Loucy (cell line): ENCODE measurements around the gene VSTM2B.

ENCODE experiments used
- H2AFZ ChIP-seq: fragments of 200-600 bp; sonication (generic); 2 replicates; pipeline ENCODE4 v1.6.0; 2016; ENCODE audit warnings: antibody characterized with exemption, mild to moderate bottlenecking, low read length, moderate library complexity
- H3F3A ChIP-seq: fragments of 200-600 bp; 2 replicates; pipeline ENCODE4 v1.6.0; 2016; ENCODE audit warnings: antibody characterized with exemption, low read depth, mild to moderate bottlenecking
- H3K27me3 ChIP-seq: fragments of 200-600 bp; sonication (generic); 2 replicates; pipeline ENCODE4 v1.6.1; 2014; ENCODE audit warnings: low read length, mild to moderate bottlenecking; ENCODE audit not compliant: insufficient read depth, poor library complexity, severe bottlenecking
- H3K36me3 ChIP-seq: fragments of 200-600 bp; sonication (generic); 2 replicates; pipeline ENCODE4 v1.6.1; 2016; ENCODE audit warnings: low read length; ENCODE audit not compliant: insufficient read depth
- H3K4me1 ChIP-seq: fragments of 200-600 bp; sonication (generic); 2 replicates; pipeline ENCODE4 v1.5.1; 2014; ENCODE audit warnings: low read length, mild to moderate bottlenecking; ENCODE audit not compliant: insufficient read depth, poor library complexity, severe bottlenecking
- H3K4me2 ChIP-seq: fragments of 200-600 bp; sonication (generic); 2 replicates; pipeline ENCODE4 v1.6.0; 2014; ENCODE audit warnings: antibody characterized with exemption, low read length, low read depth, mild to moderate bottlenecking; ENCODE audit not compliant: poor library complexity, severe bottlenecking
- H3K4me3 ChIP-seq: fragments of 200-600 bp; sonication (generic); 2 replicates; pipeline ENCODE4 v1.5.1; 2014; ENCODE audit warnings: low read length, mild to moderate bottlenecking, mixed read lengths; ENCODE audit not compliant: poor library complexity, severe bottlenecking
- H3K79me2 ChIP-seq: fragments of 200-600 bp; sonication (generic); 2 replicates; pipeline ENCODE4 v1.6.1; 2014; ENCODE audit warnings: low read length; ENCODE audit not compliant: insufficient read depth
- H3K9ac ChIP-seq: fragments of 200-600 bp; sonication (generic); 2 replicates; pipeline ENCODE4 v1.6.0; 2014; ENCODE audit warnings: mild to moderate bottlenecking, low read depth, low read length, moderate library complexity; ENCODE audit not compliant: poor library complexity, severe bottlenecking
- H3K9me2 ChIP-seq: fragments of 200-600 bp; sonication (generic); replicated peaks from 2 replicates; pipeline ENCODE4 v1.6.1; 2016; ENCODE audit warnings: low read depth, low read length, mixed read lengths
- H3K9me3 ChIP-seq: fragments of 200-600 bp; sonication (generic); 2 replicates; pipeline ENCODE4 v1.6.1; 2014; ENCODE audit warnings: mild to moderate bottlenecking, antibody characterized with exemption, low read length, low read depth; ENCODE audit not compliant: insufficient read depth
- H4K20me1 ChIP-seq: fragments of 200-600 bp; sonication (generic); 2 replicates; pipeline ENCODE4 v1.6.0; 2014; ENCODE audit warnings: antibody characterized with exemption, low read length, mild to moderate bottlenecking; ENCODE audit not compliant: insufficient read depth, poor library complexity, severe bottlenecking
- EZH2phosphoT487 ChIP-seq: fragments of 200-600 bp; IDR thresholded peaks from 2 replicates; pipeline ENCODE4 v1.6.1; 2018; ENCODE audit warnings: antibody characterized with exemption, mild to moderate bottlenecking, moderate library complexity, borderline replicate concordance
- TF ChIP-seq, protein P1 (sequence below): fragments of 200-600 bp; sonication (generic); conservative IDR thresholded peaks from 2 replicates; pipeline ENCODE4 v1.5.1; 2014; ENCODE audit warnings: mild to moderate bottlenecking, antibody characterized with exemption, low read length

Gene VSTM2B

DNA sequence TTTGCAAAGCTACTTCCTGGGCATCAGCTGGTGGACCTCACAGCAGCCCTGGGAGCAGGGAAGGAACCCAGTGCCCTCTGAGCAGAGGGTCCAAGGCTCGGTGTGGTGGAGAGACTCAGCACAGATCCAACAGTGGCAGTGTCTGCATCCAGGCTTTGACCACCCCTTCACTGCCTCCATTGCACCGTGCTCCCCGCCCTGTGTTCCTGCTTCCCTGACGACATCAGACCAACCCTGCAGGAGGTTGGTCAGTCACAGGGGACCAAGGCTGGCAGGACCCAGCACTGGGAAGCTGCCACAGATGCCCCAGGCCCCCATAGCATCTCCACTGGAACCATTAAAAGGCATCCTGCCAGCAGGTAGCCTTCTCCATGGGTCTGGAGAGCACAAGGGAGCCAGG, 7.8 kb upstream of the VSTM2B start:
- Histone ChIP-seq H4K20me1 (no peaks in the 10 kb centered on the region), H3K9me3 (peaks cover 10% of the 10 kb centered on the region; the same call in 1 of the 2 replicates), H3K27me3 (no peaks in the 10 kb centered on the region), H3K4me2 (no peak overlapping the region), H3F3A (no peaks in the 10 kb centered on the region), H3K4me1 (no peaks in the 10 kb centered on the region), H3K79me2 (no peaks in the 10 kb centered on the region), H3K4me3 (no peak overlapping the region), H3K36me3 (no peaks in the 10 kb centered on the region), H3K9ac (no peak overlapping the region), H3K9me2 (no peaks in the 10 kb centered on the region), H2AFZ (no peak overlapping the region)
- TF ChIP-seq, protein P1, sequence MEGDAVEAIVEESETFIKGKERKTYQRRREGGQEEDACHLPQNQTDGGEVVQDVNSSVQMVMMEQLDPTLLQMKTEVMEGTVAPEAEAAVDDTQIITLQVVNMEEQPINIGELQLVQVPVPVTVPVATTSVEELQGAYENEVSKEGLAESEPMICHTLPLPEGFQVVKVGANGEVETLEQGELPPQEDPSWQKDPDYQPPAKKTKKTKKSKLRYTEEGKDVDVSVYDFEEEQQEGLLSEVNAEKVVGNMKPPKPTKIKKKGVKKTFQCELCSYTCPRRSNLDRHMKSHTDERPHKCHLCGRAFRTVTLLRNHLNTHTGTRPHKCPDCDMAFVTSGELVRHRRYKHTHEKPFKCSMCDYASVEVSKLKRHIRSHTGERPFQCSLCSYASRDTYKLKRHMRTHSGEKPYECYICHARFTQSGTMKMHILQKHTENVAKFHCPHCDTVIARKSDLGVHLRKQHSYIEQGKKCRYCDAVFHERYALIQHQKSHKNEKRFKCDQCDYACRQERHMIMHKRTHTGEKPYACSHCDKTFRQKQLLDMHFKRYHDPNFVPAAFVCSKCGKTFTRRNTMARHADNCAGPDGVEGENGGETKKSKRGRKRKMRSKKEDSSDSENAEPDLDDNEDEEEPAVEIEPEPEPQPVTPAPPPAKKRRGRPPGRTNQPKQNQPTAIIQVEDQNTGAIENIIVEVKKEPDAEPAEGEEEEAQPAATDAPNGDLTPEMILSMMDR, result no peak
- TF ChIP-seq EZH2phosphoT487, result no peak

DNA sequence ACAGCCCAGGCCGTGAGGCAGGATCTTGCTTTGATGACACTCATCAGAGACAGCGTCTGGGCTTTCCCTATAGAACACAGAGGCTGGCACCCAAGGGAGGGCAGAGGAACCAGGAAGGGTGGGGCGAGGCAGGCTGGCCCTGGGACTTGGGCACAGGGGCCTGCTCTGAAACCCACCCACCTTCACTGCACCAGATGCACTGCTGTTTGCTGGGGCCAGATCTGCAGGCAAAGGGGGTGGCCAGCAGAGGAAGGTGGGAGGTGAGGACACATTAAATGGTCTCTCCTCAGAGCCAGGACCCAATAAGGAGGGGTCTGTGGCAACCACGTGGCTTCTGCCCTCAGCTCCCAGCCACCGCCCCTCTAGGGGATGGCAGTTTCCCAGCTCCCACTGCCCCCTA, 6.6 kb upstream of the VSTM2B start:
- Histone ChIP-seq H3K4me3 (no peak overlapping the region), H3K4me2 (no peak overlapping the region), H3F3A (no peaks in the 10 kb centered on the region), H3K79me2 (no peaks in the 10 kb centered on the region), H3K9me3 (peaks cover 10% of the 10 kb centered on the region; the same call in 1 of the 2 replicates), H3K9ac (no peak overlapping the region), H3K4me1 (no peaks in the 10 kb centered on the region), H3K27me3 (no peaks in the 10 kb centered on the region), H3K9me2 (no peaks in the 10 kb centered on the region), H4K20me1 (no peaks in the 10 kb centered on the region), H3K36me3 (no peaks in the 10 kb centered on the region), H2AFZ (no peak overlapping the region)
- TF ChIP-seq EZH2phosphoT487, result no peak
- TF ChIP-seq, protein P1, result no peak

DNA sequence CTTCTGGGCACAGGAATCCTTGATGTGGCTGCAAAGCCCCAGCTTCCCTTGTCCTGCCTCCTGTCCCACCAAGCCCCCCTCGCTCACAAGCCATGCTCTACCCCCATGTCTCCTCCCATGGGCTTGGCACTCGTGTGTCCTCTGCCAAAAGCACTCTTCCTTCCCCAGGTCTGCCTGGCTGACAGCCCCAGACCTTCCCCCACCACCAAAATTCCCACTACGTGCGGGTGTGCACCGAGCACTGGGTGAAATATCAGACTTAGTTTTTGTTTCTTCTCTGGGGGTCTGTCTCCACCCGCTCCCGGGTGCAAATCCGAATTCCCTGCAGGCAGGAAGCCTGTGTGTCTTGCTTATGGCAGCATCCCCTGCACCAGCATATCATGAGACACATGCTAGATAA, 5.9 kb upstream of the VSTM2B start:
- no peaks in the 10 kb centered on the region for H3K9me2 ChIP-seq
- no peak overlapping the region for H3K4me3 ChIP-seq
- no peaks in the 10 kb centered on the region for H3F3A ChIP-seq
- no peak overlapping the region for H3K9ac ChIP-seq
- H3K27me3 ChIP-seq, result no peaks in the 10 kb centered on the region
- H2AFZ ChIP-seq, result no peak overlapping the region
- peaks cover 10% of the 10 kb centered on the region; the same call in 1 of the 2 replicates for H3K9me3 ChIP-seq
- no peak overlapping the region for H3K4me2 ChIP-seq
- no peaks in the 10 kb centered on the region for H3K4me1 ChIP-seq
- H4K20me1 ChIP-seq, result no peaks in the 10 kb centered on the region
- H3K79me2 ChIP-seq, result no peaks in the 10 kb centered on the region
- TF ChIP-seq EZH2phosphoT487, result no peak
- TF ChIP-seq, protein P1, result no peak
- no peaks in the 10 kb centered on the region for H3K36me3 ChIP-seq
